HG02943 (cell line): Measurements from ENCODE around the gene LCP2.

Experiments
- ATAC-seq: cut with Tn5 transposase; IDR thresholded peaks from one replicate; pipeline ENCODE4 v1.9.1; 2021; ENCODE audit warnings: mild to moderate bottlenecking, low read depth, moderate library complexity; ENCODE audit not compliant: unreplicated experiment

The LCP2 gene

GRCh38 chr5:170297589-170298462 lies at the start of gene LCP2:
TSS of gene LCP2 (minus strand) at chr5:170297777. CDS start at chr5:170297611, 166 bp downstream.
- ATAC-seq, result peak; percentile 41

DNA sequence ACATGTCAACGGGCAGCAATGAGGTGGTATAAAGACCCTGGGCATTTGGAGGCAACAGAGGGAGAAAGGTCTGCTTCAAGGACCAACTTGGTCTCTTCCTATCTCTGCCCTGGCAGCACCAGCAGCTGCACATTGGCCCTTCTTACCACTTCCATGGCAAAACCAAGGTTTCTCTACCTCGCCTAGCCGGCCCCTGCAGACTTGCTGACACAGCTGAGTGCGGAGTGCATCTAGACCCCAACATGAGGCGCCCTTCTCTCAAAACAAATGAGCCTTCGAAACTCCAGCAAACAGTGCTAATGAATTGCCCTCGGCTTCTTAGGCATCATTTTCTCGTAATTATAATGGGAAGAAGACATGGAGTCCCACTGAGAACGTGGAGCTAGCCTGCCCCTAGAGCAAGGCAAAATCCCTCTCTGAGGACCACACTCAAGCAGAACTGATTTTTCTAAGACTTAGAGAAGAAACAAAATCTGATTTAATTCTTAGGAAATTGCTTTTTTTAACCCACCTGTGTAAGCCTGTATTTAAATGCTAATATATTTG lies 49.5 kb upstream of the LCP2 start:
- no peak for ATAC-seq

DNA sequence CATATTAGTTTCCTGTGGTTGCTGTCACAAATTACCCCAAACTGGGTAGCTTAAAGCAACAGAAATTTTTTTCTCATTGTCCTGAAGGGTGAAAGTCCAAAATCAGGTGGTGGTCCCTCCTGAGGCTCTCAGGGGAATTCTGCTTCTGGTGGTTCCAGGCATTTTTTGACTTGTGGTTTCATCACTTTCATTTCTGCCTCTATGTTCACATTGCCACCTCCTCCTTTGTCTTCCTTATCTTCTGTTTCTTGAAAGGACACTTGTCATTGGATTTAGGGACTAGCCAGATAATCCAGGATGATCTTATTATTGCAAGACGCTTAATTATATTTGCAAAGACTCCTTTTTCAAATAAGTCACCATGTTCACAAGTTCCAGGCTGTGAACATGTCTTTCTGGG lies 48.4 kb upstream of the LCP2 start:
- no peak for ATAC-seq

GRCh38 chr5:170343177-170343576 lies 45.6 kb upstream of the LCP2 start:
- no peak for ATAC-seq

GRCh38 chr5:170342153-170342725 lies 44.7 kb upstream of the LCP2 start:
- no peak for ATAC-seq

- ATAC-seq, result no peak
Measured at GRCh38 chr5:170341545-170341944, 44.0 kb upstream of the LCP2 start.

DNA sequence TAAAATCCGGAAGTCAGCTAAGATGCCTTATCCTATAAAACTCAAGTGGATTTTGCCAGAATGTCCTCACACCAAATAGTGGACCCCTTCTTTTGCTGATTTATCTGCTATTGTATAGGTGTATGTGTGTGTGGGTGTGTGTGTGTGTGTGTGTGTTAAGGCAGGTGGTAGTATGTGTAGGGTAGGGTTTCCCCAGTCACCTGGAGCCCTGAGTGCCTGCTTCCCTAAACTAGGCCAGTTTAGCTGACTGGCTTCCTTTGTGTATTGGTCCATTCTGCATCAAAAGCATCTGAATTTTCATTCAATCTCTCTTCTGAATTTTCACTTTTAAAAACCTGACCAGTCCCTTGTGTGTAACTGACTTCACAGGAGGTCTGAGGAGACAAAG lies 42.2 kb upstream of the LCP2 start:
- no peak for ATAC-seq

GRCh38 chr5:170338933-170339779 lies 41.6 kb upstream of the LCP2 start:
- no peak for ATAC-seq

DNA sequence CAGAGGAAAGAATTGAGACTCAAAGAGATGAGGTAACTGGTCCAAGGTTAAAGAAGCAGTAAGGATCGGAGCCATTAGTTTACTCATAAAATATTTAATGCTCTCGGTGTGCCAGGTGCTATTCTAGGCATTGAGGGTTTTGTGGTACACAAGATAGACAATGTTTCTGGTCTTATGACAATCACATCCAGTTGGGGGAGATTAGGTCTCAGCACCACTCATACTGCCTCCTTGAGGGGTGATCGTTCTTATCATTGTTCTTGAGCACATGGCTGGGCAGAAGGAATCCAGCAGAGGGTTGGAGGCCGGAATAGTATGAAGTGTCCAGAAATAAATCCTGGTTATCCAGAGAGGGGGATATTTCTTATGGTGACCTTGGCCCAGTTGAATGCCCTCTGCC lies 40.7 kb upstream of the LCP2 start:
- ATAC-seq, result no peak

- no peak for ATAC-seq
Measured at GRCh38 chr5:170337045-170337733, 39.6 kb upstream of the LCP2 start.

DNA sequence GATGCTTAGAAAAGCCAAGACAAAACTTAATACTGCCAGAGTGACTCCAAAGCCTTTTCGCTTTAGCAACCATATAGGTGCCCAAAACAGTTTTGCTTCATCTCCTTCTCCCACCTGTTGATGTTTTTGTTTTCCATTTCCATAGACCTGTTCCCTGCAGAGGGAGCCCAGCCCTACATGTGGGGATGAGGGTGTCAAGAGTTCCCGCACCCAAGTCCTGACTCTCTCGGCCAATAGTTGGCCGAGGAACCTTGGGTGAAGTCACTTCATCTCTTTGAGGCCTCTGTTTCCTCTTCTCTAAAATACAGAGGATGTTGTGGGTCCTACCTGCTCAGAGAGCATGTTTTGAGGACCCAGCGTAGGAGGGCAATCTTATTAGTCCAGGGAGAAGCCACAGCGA lies 38.5 kb upstream of the LCP2 start:
- ATAC-seq, result no peak

- no peak for ATAC-seq
Measured at GRCh38 chr5:170334626-170335025, 37.0 kb upstream of the LCP2 start.

GRCh38 chr5:170333161-170333910 lies 35.8 kb upstream of the LCP2 start:
- peak; percentile 65 for ATAC-seq

GRCh38 chr5:170332058-170332457 lies 34.5 kb upstream of the LCP2 start:
- no peak for ATAC-seq

DNA sequence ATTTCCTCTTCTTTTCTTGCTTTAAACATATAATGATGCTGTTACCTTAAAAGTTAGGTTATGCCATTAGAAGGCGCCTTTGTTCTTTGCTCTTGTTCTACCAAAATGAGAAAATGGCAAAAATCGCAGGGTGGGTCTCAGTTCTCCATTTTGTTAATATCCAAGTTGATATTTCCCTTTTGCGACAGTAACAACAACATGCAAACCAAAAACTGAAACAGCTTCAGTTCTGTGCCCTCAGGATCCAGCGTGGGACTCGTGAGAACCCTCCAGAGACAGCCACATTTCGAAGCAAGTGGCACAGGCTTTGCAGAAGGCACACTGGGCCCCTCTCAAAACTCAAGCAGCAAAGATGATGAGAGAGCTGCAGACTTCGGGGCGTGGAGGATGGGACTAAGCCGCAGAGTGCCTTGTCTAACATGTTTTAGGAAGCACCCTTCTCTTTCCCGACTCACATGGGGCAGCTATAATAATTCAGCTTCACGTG lies 33.0 kb upstream of the LCP2 start:
- no peak for ATAC-seq

GRCh38 chr5:170329524-170329923 lies 31.9 kb upstream of the LCP2 start:
- ATAC-seq, result no peak

GRCh38 chr5:170327829-170328228 lies 30.3 kb upstream of the LCP2 start:
- ATAC-seq, result no peak

- no peak for ATAC-seq
Measured at GRCh38 chr5:170327168-170327567, 29.6 kb upstream of the LCP2 start.

GRCh38 chr5:170319301-170319700 lies 21.7 kb upstream of the LCP2 start:
- ATAC-seq, result no peak
